Measurements from ENCODE around the gene WDR27. TPM values are rescaled to one million over a fixed set of nuclear protein-coding genes. Genes with fewer than 3 reads are reported as not detected.

The WDR27 gene
- total RNA-seq, 1 donor, result 23.9 TPM

- no peak overlapping the region for H3K4me3 ChIP-seq (ENCODE audit: insufficient read depth, low read length)
- no peak overlapping the region for H2AFZ ChIP-seq (ENCODE audit: low read length)
- TF ChIP-seq, protein P1, sequence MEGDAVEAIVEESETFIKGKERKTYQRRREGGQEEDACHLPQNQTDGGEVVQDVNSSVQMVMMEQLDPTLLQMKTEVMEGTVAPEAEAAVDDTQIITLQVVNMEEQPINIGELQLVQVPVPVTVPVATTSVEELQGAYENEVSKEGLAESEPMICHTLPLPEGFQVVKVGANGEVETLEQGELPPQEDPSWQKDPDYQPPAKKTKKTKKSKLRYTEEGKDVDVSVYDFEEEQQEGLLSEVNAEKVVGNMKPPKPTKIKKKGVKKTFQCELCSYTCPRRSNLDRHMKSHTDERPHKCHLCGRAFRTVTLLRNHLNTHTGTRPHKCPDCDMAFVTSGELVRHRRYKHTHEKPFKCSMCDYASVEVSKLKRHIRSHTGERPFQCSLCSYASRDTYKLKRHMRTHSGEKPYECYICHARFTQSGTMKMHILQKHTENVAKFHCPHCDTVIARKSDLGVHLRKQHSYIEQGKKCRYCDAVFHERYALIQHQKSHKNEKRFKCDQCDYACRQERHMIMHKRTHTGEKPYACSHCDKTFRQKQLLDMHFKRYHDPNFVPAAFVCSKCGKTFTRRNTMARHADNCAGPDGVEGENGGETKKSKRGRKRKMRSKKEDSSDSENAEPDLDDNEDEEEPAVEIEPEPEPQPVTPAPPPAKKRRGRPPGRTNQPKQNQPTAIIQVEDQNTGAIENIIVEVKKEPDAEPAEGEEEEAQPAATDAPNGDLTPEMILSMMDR (IDR thresholded peaks at IDR 0.05; ENCODE audit: extremely low read depth, low read depth, low read length), result no peak
- no peak for DNase-seq (ENCODE audit: insufficient read length, low spot score, missing footprints)
- no peaks in the 10 kb centered on the region for H3K9me3 ChIP-seq (ENCODE audit: low read depth, low read length)
- H3K4me2 ChIP-seq (ENCODE audit: insufficient read depth, low read length), result no peak overlapping the region
- H3K27ac ChIP-seq (ENCODE audit: low read depth, low read length), result no peak overlapping the region
- H3K27me3 ChIP-seq (ENCODE audit: insufficient read depth, low read length), result no peaks in the 10 kb centered on the region
- no peaks in the 10 kb centered on the region for H3K79me2 ChIP-seq (ENCODE audit: insufficient read depth, low read length)
- H4K20me1 ChIP-seq (ENCODE audit: insufficient read depth, low read length), result no peaks in the 10 kb centered on the region
- peaks cover 17% of the 10 kb centered on the region for H3K36me3 ChIP-seq (ENCODE audit: insufficient read depth, low read length)
- peaks cover 8% of the 10 kb centered on the region for H3K4me1 ChIP-seq (ENCODE audit: insufficient read depth, low read length)
These were observed 44.6 kb downstream of the WDR27 start for GRCh38 chr6:169657284-169657610.

DNA sequence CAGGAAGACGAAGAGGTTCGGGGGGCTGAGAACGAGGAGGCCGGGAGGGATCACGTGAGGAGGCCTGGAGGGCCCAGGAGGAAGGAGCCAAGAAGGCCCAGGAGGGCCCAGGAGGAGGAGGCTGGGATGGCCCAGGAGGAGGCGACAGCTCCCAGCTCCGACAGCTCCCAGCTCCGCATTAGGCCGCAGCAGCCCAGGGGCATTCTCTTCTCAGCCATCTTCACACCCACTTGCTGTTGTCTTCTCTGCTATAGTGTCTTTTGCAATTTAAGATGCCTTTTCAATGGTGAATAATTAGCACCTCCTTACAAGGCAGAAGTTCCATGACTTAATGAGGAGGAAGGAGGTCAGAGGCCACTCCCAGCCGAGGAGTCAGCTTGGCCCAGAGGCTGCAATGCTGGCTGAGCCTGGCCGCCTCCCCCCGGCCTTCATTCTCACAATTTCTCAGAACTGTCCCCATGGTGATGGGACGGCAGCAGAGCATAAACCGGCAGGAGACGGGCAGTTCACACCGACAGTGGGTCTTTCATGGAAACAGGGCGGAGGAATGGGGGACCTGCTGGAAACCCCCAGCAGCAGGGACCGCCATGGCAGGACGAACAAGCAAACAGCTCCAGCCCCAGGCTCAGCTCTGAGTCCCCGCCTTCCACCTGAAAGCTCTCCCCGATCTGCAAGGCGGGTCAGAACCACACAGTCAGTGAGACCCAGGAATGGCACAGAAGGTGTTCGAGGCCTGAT lies 45.1 kb downstream of the WDR27 start:
- Histone ChIP-seq H3K36me3 (ENCODE audit: insufficient read depth, low read length) (peaks cover 17% of the 10 kb centered on the region), H2AFZ (ENCODE audit: low read length) (no peak overlapping the region), H3K9me3 (ENCODE audit: low read depth, low read length) (no peaks in the 10 kb centered on the region), H3K4me2 (ENCODE audit: insufficient read depth, low read length) (no peak overlapping the region), H3K27ac (ENCODE audit: low read depth, low read length) (no peak overlapping the region), H3K4me3 (ENCODE audit: insufficient read depth, low read length) (no peak overlapping the region), H4K20me1 (ENCODE audit: insufficient read depth, low read length) (no peaks in the 10 kb centered on the region), H3K79me2 (ENCODE audit: insufficient read depth, low read length) (no peaks in the 10 kb centered on the region), H3K4me1 (ENCODE audit: insufficient read depth, low read length) (peaks cover 8% of the 10 kb centered on the region), H3K27me3 (ENCODE audit: insufficient read depth, low read length) (no peaks in the 10 kb centered on the region)
- TF ChIP-seq, protein P1 (IDR thresholded peaks at IDR 0.05; ENCODE audit: extremely low read depth, low read depth, low read length), result no peak
- DNase-seq (ENCODE audit: insufficient read length, low spot score, missing footprints), result no peak

DNA sequence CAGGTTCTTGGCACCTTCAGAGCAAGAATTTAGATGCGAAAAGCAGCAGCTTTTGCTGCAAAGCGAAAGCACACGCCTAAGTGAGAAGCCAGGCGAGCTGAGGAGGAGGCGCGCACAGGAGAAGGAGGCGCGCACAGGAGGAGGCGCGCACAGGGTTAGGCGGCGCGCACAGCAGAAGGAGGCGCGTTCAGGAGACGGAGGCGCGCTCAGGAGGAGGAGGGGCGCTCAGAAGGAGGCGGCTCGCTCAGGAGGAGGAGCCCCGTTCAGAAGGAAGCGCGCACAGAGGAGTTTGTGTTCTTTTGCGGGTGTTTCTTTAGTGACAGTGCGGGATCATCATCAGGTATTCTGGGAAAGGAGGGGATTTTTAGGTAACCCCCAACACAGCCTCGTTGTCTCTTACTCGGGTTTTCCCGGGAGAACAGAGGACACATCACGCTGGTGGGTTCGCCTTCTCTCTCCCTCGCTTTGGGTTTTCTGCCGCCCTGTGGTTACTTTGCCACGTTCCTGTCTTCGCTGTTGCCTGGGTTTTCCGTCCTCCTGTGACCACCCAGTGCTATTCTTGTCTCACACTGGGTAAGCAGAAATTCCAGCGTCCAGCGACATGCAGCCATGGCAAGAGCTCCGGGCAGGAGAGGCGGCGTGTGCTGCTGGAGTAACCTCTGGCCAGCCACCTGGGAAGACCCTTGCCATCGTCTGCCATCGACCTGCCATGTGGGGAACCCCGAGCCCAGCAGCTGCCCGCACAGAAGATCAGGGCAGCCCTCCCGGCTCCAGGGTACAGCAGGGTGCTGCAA lies 47.0 kb downstream of the WDR27 start:
- H3K4me3 ChIP-seq (ENCODE audit: insufficient read depth, low read length), result peak overlapping the region; percentile 78
- H4K20me1 ChIP-seq (ENCODE audit: insufficient read depth, low read length), result no peaks in the 10 kb centered on the region
- TF ChIP-seq, protein P1 (IDR thresholded peaks at IDR 0.05; ENCODE audit: extremely low read depth, low read depth, low read length), result peak; percentile 39
- peak overlapping the region; percentile 78 for H3K27ac ChIP-seq (ENCODE audit: low read depth, low read length)
- peaks cover 20% of the 10 kb centered on the region for H3K36me3 ChIP-seq (ENCODE audit: insufficient read depth, low read length)
- H2AFZ ChIP-seq (ENCODE audit: low read length), result peak overlapping the region; percentile 86
- peaks cover 8% of the 10 kb centered on the region for H3K4me1 ChIP-seq (ENCODE audit: insufficient read depth, low read length)
- H3K4me2 ChIP-seq (ENCODE audit: insufficient read depth, low read length), result peak overlapping the region; percentile 90
- no peaks in the 10 kb centered on the region for H3K9me3 ChIP-seq (ENCODE audit: low read depth, low read length)
- H3K79me2 ChIP-seq (ENCODE audit: insufficient read depth, low read length), result no peaks in the 10 kb centered on the region
- DNase-seq (ENCODE audit: insufficient read length, low spot score, missing footprints), result peak; percentile 93
- no peaks in the 10 kb centered on the region for H3K27me3 ChIP-seq (ENCODE audit: insufficient read depth, low read length)

DNA sequence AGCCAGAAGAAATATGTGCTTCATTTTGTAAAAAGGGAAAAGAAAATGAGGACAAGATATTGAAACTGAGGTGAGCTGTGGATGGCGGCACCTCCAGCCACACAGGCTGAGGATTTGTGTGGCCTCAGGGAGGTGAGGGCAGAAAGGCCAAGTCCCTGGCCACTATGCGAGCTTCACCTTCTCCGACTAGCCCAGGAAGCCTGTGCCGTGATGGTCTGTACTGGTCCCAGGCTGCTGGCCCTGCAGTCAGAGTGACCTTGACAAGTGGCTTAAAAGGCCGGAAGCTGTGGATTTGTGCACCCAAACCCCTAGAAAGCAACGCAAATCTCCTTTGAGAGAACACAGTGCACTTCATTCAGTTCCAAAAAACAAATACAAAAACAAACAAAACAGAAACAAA lies 48.1 kb downstream of the WDR27 start:
- peaks cover 8% of the 10 kb centered on the region for H3K4me1 ChIP-seq (ENCODE audit: insufficient read depth, low read length)
- peak overlapping the region; percentile 78 for H3K4me3 ChIP-seq (ENCODE audit: insufficient read depth, low read length)
- H3K79me2 ChIP-seq (ENCODE audit: insufficient read depth, low read length), result no peaks in the 10 kb centered on the region
- no peaks in the 10 kb centered on the region for H3K27me3 ChIP-seq (ENCODE audit: insufficient read depth, low read length)
- H3K27ac ChIP-seq (ENCODE audit: low read depth, low read length), result peak overlapping the region; percentile 78
- TF ChIP-seq, protein P1 (IDR thresholded peaks at IDR 0.05; ENCODE audit: extremely low read depth, low read depth, low read length), result no peak
- no peak for DNase-seq (ENCODE audit: insufficient read length, low spot score, missing footprints)
- peak overlapping the region; percentile 90 for H3K4me2 ChIP-seq (ENCODE audit: insufficient read depth, low read length)
- H2AFZ ChIP-seq (ENCODE audit: low read length), result peak overlapping the region; percentile 77
- H3K9me3 ChIP-seq (ENCODE audit: low read depth, low read length), result no peaks in the 10 kb centered on the region
- no peaks in the 10 kb centered on the region for H4K20me1 ChIP-seq (ENCODE audit: insufficient read depth, low read length)
- H3K36me3 ChIP-seq (ENCODE audit: insufficient read depth, low read length), result peaks cover 12% of the 10 kb centered on the region

Measured in osteoblast (primary cell).